GM19043 (cell line): ENCODE measurements around the gene EFNA2.
A peak's percentile ranks its signal among the peaks of the same experiment; 100 is the strongest.

ENCODE experiments used
- ATAC-seq: cut with Tn5 transposase; IDR thresholded peaks from one replicate; pipeline ENCODE4 v1.9.1; 2021; ENCODE audit warnings: low read depth; ENCODE audit not compliant: unreplicated experiment

EFNA2 gene

GRCh38 chr19:1248786-1249297, 36.8 kb upstream of the EFNA2 start:
- ATAC-seq, result peak; percentile 23

DNA sequence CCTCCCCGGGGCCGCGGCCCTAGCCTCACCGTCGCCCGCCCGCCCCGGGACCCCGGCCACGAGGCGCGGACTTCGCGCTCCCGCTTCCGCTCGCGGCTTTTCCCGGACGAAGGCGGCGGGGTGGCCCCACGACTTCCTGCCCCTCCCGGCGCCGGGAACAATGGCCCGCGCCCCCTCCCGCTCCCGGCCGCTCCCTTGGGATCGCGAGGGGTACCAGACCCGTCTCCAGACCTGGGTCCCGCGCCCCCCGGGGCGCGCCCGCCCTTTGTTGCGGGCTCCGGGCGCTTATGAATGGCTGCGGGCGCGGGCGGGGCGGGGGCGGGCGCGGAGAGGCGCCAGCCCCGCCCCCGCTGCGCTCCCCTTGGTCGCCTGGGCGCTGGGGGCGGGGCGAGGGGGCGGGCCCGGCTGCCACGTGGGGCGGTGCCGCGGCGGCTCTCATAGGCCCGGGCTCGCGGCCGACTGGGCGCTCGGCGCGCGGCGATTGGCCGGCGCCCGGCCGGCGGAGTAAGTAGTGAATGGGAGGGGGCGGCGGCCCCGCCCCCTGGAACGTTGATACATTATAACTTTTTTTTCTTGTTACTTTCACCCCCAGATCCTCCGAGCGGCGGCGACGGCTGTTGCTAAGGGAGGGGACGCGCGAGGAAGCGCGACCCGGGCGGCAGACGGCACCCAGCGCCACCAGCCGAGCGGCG, 36.2 kb upstream of the EFNA2 start:
- ATAC-seq, result peak; percentile 38

DNA sequence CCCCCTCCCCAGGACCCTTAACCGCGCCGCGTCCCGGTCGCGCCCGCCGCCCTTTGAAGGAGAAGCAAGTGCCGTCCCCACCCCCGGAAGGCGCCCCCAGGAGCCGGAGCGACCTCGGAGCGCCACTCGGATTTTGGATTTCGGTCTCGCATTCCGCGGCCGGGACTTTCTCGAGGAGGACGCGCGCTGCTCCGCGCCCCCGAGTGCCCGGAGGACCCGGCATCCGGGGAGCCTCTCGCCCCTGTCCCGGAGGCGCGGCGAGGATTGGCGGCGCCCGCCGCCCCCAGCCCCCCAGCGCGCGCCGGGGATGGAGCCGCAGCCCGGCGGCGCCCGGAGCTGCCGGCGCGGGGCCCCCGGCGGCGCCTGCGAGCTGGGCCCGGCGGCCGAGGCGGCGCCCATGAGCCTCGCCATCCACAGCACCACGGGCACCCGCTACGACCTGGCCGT, 35.7 kb upstream of the EFNA2 start:
- ATAC-seq, result no peak

DNA sequence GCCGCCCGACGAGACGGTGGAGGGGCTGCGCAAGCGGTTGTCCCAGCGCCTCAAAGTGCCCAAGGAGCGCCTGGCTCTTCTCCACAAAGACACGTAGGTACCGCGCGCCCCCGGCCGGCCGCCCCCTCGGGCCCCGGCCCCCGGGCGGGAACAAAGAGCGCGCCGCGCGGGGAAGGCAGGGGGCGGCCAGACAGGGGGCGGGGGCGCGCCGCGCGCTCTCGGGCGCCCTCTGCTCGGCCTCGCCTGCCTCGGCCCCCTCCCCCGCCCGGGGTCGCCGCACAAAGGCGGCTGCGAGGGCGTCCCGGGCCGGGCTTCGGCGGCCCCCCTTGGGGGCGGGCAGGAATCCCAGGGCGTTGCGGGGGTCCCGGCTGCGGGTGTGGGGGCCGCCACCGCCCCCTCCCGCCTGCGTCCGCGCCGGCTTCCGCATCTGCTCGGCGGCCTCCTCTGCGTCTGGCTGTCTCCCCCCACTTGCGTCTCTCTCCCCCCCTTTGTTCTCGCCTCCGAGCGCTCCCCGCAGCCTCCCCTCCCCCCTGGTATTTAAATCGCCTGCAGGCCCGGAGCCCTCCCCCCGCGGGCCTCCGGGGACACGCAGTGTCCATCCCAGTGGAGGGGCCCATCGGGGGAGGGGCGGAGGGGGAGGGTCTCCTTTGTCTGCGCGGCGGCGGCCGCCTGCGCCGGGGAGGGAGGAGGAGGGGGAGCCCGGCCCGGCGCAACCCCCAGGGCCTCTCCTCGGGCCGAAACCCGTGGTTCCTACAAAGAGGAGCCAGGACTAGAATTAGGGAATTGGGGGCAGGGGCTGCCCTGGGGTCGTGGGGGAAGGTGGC, 35.0 kb upstream of the EFNA2 start:
- ATAC-seq, result no peak

GRCh38 chr19:1251330-1252220, 34.1 kb upstream of the EFNA2 start:
- no peak for ATAC-seq

DNA sequence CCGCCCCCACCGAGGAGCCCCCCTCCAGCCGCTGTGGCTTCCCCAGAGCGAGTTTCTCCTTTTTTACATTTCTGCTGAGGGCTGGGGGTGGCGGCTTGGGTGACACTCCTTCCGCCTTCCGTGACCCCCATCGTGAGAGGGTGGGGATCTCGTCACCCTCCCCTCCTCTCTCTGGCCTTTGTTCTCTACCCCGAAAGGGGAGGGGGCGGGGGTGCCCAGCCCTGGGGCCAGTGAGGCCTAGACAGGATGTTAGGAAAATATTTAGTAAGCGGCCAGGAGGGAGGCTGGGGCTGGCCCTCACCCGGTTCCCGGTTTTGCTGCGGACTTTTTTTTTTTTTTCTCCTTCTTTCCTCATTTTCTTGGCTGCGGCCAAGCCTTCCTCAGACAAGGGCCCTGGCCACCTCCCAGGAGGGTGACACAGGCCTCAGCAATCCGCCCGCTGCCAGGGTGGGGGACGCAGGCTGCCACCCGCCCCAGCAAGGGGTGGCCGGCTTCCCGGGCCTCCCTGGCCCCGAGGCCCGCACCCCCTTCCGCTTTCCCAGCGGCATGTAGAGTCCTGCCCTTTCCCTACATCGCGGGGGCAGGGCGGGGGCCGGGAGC, 33.4 kb upstream of the EFNA2 start:
- no peak for ATAC-seq

- no peak for ATAC-seq
These were observed 32.7 kb upstream of the EFNA2 start for GRCh38 chr19:1252821-1253513.

DNA sequence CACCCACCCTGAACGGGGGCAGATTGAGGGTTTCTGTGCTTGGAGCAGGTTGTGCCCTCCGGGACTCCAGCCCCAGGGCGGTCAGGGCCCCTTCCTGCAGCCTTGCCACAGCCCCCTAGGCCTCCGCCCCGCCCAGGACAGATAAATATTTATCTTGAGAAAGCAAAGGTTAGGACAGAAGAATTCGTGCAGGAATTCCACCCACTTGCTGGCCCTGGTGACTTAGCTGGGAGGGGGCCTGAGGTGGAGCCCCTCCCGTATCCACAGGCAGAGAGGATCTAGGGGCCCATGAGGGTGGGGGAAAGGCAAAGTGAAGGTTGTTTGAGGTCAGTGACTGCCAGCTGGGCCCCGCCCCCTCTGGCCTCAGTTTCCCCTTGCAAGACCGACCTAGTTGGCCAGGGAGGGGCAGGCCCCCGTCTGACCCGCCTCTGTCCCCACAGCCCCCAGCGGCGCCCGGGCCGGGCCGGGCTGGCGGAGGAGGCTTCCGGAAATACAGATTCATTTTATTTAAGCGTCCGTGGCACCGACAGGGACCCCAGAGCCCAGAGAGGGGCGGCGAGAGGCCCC, 32.1 kb upstream of the EFNA2 start:
- no peak for ATAC-seq

GRCh38 chr19:1254081-1254527, 31.6 kb upstream of the EFNA2 start:
- no peak for ATAC-seq

DNA sequence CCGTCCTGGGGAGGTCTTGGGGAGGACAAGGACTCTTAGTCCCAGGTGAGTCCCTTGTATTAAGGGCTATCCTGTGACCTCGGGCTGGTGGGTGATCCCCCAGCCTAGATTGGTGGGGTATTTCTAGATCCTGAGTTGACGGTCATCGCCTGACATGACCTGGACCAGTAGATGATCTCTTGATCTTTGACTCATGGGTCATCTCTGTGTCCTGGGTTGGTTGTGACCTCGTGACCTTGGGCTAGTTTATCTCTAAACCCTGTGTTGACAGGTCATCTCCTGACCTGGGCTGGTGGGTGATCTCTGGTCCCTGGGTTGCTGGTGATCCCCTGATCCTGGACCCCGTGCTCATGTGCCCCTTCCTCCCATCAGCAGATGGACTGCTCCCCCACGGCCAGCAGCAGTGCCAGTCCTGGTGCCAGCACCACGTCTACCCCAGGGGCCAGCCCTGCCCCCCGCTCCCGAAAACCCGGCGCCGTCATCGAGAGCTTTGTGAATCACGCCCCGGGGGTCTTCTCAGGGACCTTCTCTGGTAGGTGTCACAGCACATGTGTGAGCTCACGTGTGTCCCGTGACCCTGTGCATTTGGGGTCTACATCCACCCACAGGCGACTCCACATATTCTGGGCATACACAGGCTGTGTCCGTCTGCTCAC, 31.0 kb upstream of the EFNA2 start:
- ATAC-seq, result no peak

- no peak for ATAC-seq
These were observed 30.2 kb upstream of the EFNA2 start for GRCh38 chr19:1255186-1256161.

DNA sequence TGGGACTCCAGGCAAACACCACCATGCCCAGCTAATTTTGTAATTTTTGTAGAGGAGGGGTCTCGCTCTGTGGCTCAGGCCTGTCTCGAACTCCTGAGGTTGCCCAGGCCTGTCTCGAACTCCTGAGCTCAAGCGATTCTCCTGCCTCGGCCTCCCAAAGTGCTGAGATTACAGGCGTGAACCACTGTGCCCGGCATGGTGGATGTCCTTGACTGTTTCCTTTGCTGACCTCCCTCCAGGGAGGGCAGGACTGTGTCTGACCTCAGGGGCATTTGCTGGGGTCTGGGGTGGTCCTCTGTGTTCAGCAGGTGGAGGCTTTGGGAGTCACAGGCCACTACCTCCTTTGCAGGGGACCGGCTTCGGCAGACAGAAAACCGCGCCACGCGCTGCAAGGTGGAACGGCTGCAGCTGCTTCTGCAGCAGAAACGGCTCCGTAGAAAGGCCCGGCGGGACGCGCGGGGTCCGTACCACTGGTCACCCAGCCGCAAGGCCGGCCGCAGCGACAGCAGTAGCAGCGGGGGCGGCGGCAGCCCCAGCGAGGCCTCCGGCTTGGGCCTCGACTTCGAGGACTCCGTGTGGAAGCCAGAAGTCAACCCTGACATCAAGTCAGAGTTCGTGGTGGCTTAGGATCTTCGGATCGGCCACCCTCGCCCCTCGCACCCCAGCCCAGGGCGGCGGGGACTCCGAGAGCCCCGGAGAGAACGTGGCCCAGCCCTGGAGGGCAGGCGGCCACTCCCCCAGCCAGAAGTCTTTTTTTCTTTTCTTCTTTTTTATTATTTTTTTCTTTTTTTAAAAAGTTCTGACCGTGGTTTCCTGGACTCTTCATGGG, 28.8 kb upstream of the EFNA2 start:
- no peak for ATAC-seq

- ATAC-seq, result no peak
These were observed 28.1 kb upstream of the EFNA2 start for GRCh38 chr19:1257475-1258162.

GRCh38 chr19:1258163-1258492, 27.5 kb upstream of the EFNA2 start:
- no peak for ATAC-seq

DNA sequence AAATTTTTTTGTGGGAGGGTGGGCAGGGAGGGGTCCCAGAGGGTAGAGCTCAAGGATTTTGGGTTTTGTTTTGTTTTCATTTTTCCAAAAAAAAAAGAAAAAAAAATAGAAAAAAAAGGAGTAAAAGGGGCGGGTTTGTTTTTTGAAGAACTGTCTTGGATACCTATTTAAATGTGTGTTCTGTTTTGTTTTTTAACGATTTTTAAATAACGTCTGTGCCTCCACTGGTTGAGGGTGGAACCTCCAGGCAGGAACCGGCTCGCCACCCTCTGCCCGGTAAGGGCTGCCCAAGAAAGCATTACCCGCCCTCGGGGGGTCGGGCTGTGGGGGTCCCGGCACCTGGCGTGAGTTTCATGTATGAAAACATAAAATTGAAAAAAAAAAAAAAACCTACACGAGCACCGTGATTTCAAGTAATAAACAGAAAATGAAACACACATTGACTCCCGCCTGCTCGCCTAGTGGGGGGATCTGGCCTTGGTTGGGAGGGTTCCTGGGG, 26.9 kb upstream of the EFNA2 start:
- no peak for ATAC-seq

DNA sequence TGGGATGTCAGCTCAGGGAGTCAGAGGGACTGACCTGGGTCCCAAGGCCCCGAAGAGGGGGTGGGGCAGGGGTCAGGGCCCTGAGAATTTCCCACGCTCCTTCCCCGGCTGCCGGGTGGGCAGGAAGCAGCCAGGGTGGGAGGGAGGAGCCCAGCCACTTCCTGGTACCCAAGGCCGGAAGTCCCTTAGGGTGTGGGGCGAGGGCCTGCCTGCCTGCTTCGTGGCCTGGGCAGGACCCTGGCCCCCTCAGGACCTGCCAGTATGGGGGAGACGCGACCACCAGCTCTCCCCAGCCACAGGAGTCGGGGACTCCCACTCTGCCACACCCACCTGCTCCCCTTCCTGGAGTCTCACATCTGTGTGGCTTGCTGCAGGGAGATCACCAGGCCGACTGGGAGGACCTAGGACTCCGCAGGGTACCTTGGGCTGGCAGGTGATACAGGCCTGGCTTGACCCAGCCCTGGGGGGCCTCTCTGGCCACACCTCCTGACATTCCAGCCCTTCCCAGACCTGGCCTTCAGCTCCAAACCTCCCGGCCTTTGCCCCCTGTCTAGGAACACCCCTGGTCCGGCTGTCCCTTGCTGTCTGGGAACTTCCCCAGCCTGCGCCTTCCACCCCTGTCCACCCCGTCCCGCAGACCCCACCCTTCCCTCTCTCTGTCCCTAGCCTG, 26.3 kb upstream of the EFNA2 start:
- ATAC-seq, result no peak
